ENCODE results near the gene DDX51. TPM values are rescaled to one million over a fixed set of nuclear protein-coding genes. Genes with fewer than 3 reads are reported as not detected.

DDX51 gene
- polyA plus RNA-seq, 1 donor, result 19.5 TPM

GRCh38 chr12:132180648-132181546 is 36.8 kb upstream of the DDX51 start:
- DNase-seq, result no peak

GRCh38 chr12:132179431-132180362 is 35.6 kb upstream of the DDX51 start:
- no peak for DNase-seq

GRCh38 chr12:132178801-132179401 is 34.8 kb upstream of the DDX51 start:
- no peak for DNase-seq

- no peak for DNase-seq
Observed at GRCh38 chr12:132178316-132178715, 34.2 kb upstream of the DDX51 start.

- DNase-seq, result no peak
Observed at GRCh38 chr12:132176920-132177551, 32.9 kb upstream of the DDX51 start.

GRCh38 chr12:132176385-132176919 is 32.3 kb upstream of the DDX51 start:
- no peak for DNase-seq

GRCh38 chr12:132175496-132176384 is 31.6 kb upstream of the DDX51 start:
- no peak for DNase-seq

- no peak for DNase-seq
Observed at GRCh38 chr12:132174839-132175490, 30.8 kb upstream of the DDX51 start.

- DNase-seq, result no peak
Observed at GRCh38 chr12:132174015-132174838, 30.1 kb upstream of the DDX51 start.

GRCh38 chr12:132173135-132174014 is 29.3 kb upstream of the DDX51 start:
- no peak for DNase-seq

- DNase-seq, result no peak
Observed at GRCh38 chr12:132172619-132173018, 28.5 kb upstream of the DDX51 start.

GRCh38 chr12:132171968-132172521 is 27.9 kb upstream of the DDX51 start:
- DNase-seq, result no peak

- no peak for DNase-seq
Observed at GRCh38 chr12:132171293-132171967, 27.3 kb upstream of the DDX51 start.

GRCh38 chr12:132170637-132171292 is 26.6 kb upstream of the DDX51 start:
- DNase-seq, result no peak

GRCh38 chr12:132170094-132170636 is 26.0 kb upstream of the DDX51 start:
- no peak for DNase-seq

GRCh38 chr12:132169376-132169775 is 25.3 kb upstream of the DDX51 start:
- no peak for DNase-seq
